GM12891 (cell line): ENCODE results near the gene ZNF345.

Source experiments
- POLR2A ChIP-seq: IDR thresholded peaks from 2 replicates; pipeline ENCODE4 v1.6.1; 2011; ENCODE audit warnings: low read depth, low read length, control low read depth
- POLR2AphosphoS5 ChIP-seq: IDR thresholded peaks from 2 replicates; pipeline ENCODE4 v1.6.1; 2011; ENCODE audit warnings: low read depth, low read length, control low read depth
- SPI1 ChIP-seq: IDR thresholded peaks from 2 replicates; pipeline ENCODE4 v1.6.1; 2011; ENCODE audit warnings: low read depth, low read length, control low read depth
- TAF1 ChIP-seq: IDR thresholded peaks from 2 replicates; pipeline ENCODE4 v1.6.1; 2011; ENCODE audit warnings: low read depth, low read length, control low read depth

DNA sequence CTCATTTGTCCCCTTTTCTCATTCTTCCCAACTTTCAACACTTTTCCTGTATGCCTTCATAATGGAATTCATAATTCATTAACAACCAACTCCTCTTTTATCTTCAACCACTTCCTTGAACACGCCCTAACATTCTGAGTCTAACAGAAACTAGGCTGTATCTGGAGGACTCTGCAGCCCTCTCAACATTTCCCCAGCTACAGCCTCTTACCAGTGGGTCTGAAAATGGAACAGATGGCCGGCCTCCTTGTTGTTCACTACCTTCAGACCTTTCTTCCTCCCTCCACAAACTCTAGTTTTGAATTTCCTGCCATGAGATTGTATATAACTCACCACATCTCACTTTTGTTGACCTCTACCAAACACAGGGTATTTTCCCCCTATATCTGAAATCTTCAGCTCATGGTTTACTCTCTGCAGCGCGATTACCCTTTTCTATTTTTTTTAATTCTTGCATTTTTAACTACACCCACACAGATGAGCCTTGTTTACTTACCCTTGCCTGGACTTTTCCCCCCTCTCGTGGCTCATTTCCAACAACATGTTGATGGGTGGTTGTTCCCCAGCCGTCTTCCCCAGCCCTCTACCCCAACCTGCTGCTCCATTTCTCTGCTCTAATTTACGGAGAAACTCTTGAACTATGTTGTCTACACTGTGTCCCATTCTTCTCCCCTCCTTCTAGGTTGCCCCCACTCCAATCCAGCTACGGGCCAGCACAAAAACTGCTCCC, 13.3 kb upstream of the ZNF345 start:
- TF ChIP-seq POLR2A (no peak), POLR2AphosphoS5 (no peak), TAF1 (no peak), SPI1 (no peak)
